Lower leg skin (tissue), 3 donors: Measurements from ENCODE around the gene CDC20.

ENCODE experiments used
- POLR2A ChIP-seq, 2 donors: fragments of 450-650 bp; IDR thresholded peaks; one replicate each; pipeline ENCODE4 v1.6.1; 2016 to 2017; ENCODE audit warnings: antibody characterized with exemption in 2 of 2, mild to moderate bottlenecking in 1 of 2, moderate library complexity in 1 of 2
- TF ChIP-seq, protein P1 (sequence below), 3 donors: fragments of 450-650 bp; IDR thresholded peaks; one replicate each; pipeline ENCODE4 v1.5.1; 2016; ENCODE audit warnings: antibody characterized with exemption in 3 of 3, mild to moderate bottlenecking in 3 of 3, moderate library complexity in 2 of 3

DNA sequence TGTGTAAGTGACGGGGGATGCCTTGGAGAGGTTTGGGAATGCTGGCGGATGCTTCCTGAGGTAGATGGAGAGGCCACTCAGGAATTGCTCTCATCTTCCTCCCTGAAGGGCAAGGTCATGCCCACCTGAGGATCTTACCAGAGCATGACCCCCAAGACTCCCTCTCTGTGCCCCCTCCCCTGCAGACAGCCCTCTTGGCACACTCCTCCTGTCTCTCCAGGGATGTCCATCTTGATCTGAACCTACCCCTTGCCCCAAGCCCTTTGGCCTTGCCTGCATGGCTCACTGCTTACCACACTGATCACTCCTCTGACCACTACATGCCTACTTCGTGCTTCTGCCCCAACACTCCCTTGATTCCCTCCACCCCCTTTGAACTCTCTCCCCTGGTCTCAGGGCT, 39.0 kb upstream of the CDC20 start:
- TF ChIP-seq, protein P1, sequence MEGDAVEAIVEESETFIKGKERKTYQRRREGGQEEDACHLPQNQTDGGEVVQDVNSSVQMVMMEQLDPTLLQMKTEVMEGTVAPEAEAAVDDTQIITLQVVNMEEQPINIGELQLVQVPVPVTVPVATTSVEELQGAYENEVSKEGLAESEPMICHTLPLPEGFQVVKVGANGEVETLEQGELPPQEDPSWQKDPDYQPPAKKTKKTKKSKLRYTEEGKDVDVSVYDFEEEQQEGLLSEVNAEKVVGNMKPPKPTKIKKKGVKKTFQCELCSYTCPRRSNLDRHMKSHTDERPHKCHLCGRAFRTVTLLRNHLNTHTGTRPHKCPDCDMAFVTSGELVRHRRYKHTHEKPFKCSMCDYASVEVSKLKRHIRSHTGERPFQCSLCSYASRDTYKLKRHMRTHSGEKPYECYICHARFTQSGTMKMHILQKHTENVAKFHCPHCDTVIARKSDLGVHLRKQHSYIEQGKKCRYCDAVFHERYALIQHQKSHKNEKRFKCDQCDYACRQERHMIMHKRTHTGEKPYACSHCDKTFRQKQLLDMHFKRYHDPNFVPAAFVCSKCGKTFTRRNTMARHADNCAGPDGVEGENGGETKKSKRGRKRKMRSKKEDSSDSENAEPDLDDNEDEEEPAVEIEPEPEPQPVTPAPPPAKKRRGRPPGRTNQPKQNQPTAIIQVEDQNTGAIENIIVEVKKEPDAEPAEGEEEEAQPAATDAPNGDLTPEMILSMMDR (IDR thresholded peaks at IDR 0.05), result no peak
- TF ChIP-seq POLR2A (IDR thresholded peaks at IDR 0.05), result no peak
